ENCODE measurements around the gene KNOP1. TPM values are rescaled to one million over a fixed set of nuclear protein-coding genes. Genes with fewer than 3 reads are reported as not detected.

Gene KNOP1
- total and polyA plus RNA-seq, 2 of the 13 experiments (the other 11 are each of a cell fraction or from before 2014, with no cell fraction given), result 21.2 to 57.5 TPM

- 0 out of 2 replicates have a peak, but pooled peaks have one; percentile 28 for TF ChIP-seq MZF1 (CRISPR knock-in tag; IDR thresholded peaks at IDR 0.05; ENCODE audit: borderline replicate concordance)
- peak; percentile 84 for TF ChIP-seq HBP1 (CRISPR knock-in tag; IDR thresholded peaks at IDR 0.05; ENCODE audit: low read depth)
- peak; percentile 34; the same call in 1 of the 2 replicates for TF ChIP-seq MIER2 (CRISPR knock-in tag; IDR thresholded peaks at IDR 0.05)
- peak; percentile 96 for TF ChIP-seq IRF2 (CRISPR knock-in tag; IDR thresholded peaks at IDR 0.05)
- TF ChIP-seq NCOA2 (CRISPR knock-in tag; IDR thresholded peaks at IDR 0.05), result peak; percentile 37
- no peak for TF ChIP-seq CENPX (CRISPR knock-in tag; IDR thresholded peaks at IDR 0.05)
- TF ChIP-seq ZNF597 (CRISPR knock-in tag; IDR thresholded peaks at IDR 0.05), result 0 out of 2 replicates have a peak, but pooled peaks have one; percentile 15
- TF ChIP-seq ZBTB8A (CRISPR knock-in tag; IDR thresholded peaks at IDR 0.05; ENCODE audit: borderline replicate concordance, low read depth), result peak; percentile 97; the same call in 1 of the 2 replicates
- no peak; the same call in none of the 2 replicates for TF ChIP-seq ZNF124 (CRISPR knock-in tag; IDR thresholded peaks at IDR 0.05)
- TF ChIP-seq HOXA5 (CRISPR knock-in tag; IDR thresholded peaks at IDR 0.05), result peak; percentile 85
- TF ChIP-seq ZNF282 (IDR thresholded peaks at IDR 0.05; ENCODE audit: partially characterized antibody), result no peak
- TF ChIP-seq ATF4 (CRISPR knock-in tag; IDR thresholded peaks at IDR 0.05), result peak in 1 of 2 experiments; percentile 69; a peak in 1 of 4 replicates
- peak; percentile 99 for TF ChIP-seq ZNF782 (CRISPR knock-in tag; IDR thresholded peaks at IDR 0.05; ENCODE audit: borderline replicate concordance)
- peak; percentile 57; the same call in 1 of the 2 replicates for TF ChIP-seq GATA4 (IDR thresholded peaks at IDR 0.05; ENCODE audit: borderline replicate concordance, low read depth)
- TF ChIP-seq TFE3 (CRISPR knock-in tag; IDR thresholded peaks at IDR 0.05), result no peak; the same call in 1 of the 2 replicates
- TF ChIP-seq ZBED4 (CRISPR knock-in tag; IDR thresholded peaks at IDR 0.05; ENCODE audit: borderline replicate concordance), result peak; percentile 75
- no peak for TF ChIP-seq ZNF17 (CRISPR knock-in tag; IDR thresholded peaks at IDR 0.05)
- TF ChIP-seq ZNF207 (IDR thresholded peaks at IDR 0.05; ENCODE audit: borderline replicate concordance), result no peak
- peak; percentile 87 for TF ChIP-seq ZNF781 (CRISPR knock-in tag; IDR thresholded peaks at IDR 0.05; ENCODE audit: borderline replicate concordance, not compliant biosample characterization)
- peak; percentile 88 for TF ChIP-seq POLR2AphosphoS5 (IDR thresholded peaks at IDR 0.05; ENCODE audit: low read depth, low read length)
Measured at GRCh38 chr16:19717741-19718623, at the start of gene KNOP1, which contains the start of gene IQCK (continued).

Data from HepG2 (cell line).